Spleen (tissue), 11 donors: ENCODE measurements around the gene CMKLR1. TPM values are rescaled to one million over a fixed set of nuclear protein-coding genes. Genes with fewer than 3 reads are reported as not detected.

Source experiments
- DNase-seq: peaks from one replicate; pipeline ENCODE4 v3.0.0-alpha.2; 2020
- H3K27ac ChIP-seq, 8 donors: fragments of 200-600 bp; sonication (generic) in 7 of 8; 1 replicate in 4 of 8; 2 replicates in 4 of 8; pipeline versions ENCODE4 v1.5.0 to v1.8.0; 2016 to 2021; ENCODE audit warnings: inconsistent platforms in 4 of 8, mild to moderate bottlenecking in 4 of 8, moderate library complexity in 1 of 8
- H3K27me3 ChIP-seq, 7 donors: fragments of 200-600 bp; sonication (generic) in 6 of 7; replicated peaks in 1 of 7; 1 replicate in 4 of 7; 2 replicates in 3 of 7; pipeline versions ENCODE4 v1.5.0 to v1.8.0; 2016 to 2021; ENCODE audit warnings: inconsistent platforms in 3 of 7, mild to moderate bottlenecking in 1 of 7
- H3K36me3 ChIP-seq, 6 donors: fragments of 200-600 bp; sonication (generic) in 5 of 6; 1 replicate in 4 of 6; 2 replicates in 2 of 6; pipeline versions ENCODE4 v1.5.0 to v1.8.0; 2016 to 2021; ENCODE audit warnings: inconsistent platforms in 2 of 6
- H3K4me1 ChIP-seq, 6 donors: fragments of 200-600 bp; sonication (generic) in 5 of 6; 1 replicate in 3 of 6; 2 replicates in 3 of 6; pipeline versions ENCODE4 v1.5.0 to v1.8.0; 2016 to 2021; ENCODE audit warnings: inconsistent platforms in 3 of 6
- H3K4me3 ChIP-seq, 8 donors: fragments of 200-600 bp; sonication (generic) in 7 of 8; 1 replicate in 4 of 8; 2 replicates in 4 of 8; pipeline versions ENCODE4 v1.5.0 to v1.8.0; 2016 to 2021; ENCODE audit warnings: inconsistent platforms in 4 of 8, mild to moderate bottlenecking in 4 of 8, moderate library complexity in 2 of 8
- H3K9me3 ChIP-seq, 8 donors: fragments of 200-600 bp; sonication (generic) in 7 of 8; 1 replicate in 4 of 8; 2 replicates in 4 of 8; pipeline versions ENCODE4 v1.5.0 to v1.8.0; 2016 to 2021; ENCODE audit warnings: inconsistent platforms in 4 of 8
- CTCF ChIP-seq, 11 experiments: fragments of 200-600 bp in 7 of 11; fragments of 450-650 bp in 4 of 11; sonication (generic) in 4 of 11; IDR thresholded peaks in 8 of 11; conservative IDR thresholded peaks in 3 of 11; 1 replicate in 7 of 11; 2 replicates in 4 of 11; pipeline versions ENCODE4 v1.4.0 to v1.8.0; 2016 to 2021; ENCODE audit warnings: antibody characterized with exemption in 11 of 11, inconsistent platforms in 4 of 11, mild to moderate bottlenecking in 1 of 11
- POLR2A ChIP-seq, 3 donors: fragments of 450-650 bp; IDR thresholded peaks; one replicate each; pipeline ENCODE4 v1.5.1; 2017; ENCODE audit warnings: antibody characterized with exemption in 3 of 3, mild to moderate bottlenecking in 1 of 3
- POLR2AphosphoS5 ChIP-seq, 3 donors: sonication (generic); formaldehyde crosslinking; IDR thresholded peaks; one replicate each; pipeline ENCODE4 v1.5.1; 2017; ENCODE audit warnings: antibody characterized with exemption in 3 of 3
- WGBS, 5 donors: extraction: QIAGEN DNeasy Blood & Tissue Kit in 3 of 5; methylation state at CpG; one replicate each; pipeline versions ENCODE4 v1.1.5 to v1.1.7; 2013 to 2018; 5-methylcytosine and 5-hydroxymethylcytosine counted together
- intact Hi-C: fragments of 100-400 bp; cut with DNase I; formaldehyde crosslinking; loops from one replicate; pipeline ENCODE4 v1.15.0; 2023; ENCODE audit warnings: low total_unique reads
- polyA plus RNA-seq, 3 donors: library from polyadenylated mRNA; stranded (reverse); fragments of 200-250 nt; gene quantifications; one replicate each; pipeline ENCODE4 v1.2.1, GENCODE V29; 2013
- total RNA-seq, 7 donors: library from RNA; depleted of rRNA in 3 of 7; stranded (reverse); fragments of >200 nt in 3 of 7; fragmentation: NEBNext Ultra II Directional in 4 of 7; extraction: Animal tissue kit (Norgen Biotek cat#: 25700) in 4 of 7; gene quantifications; one replicate each; pipeline versions ENCODE4 v1.1.0 to v1.2.1, GENCODE V29; 2016 to 2021
- donor health status: healthy with polysubstance abuse.
- donor health status: DM: no; HTN: no; CAD: no; lungs with moderate emphysema.
- donor health status: DM: no; HTN: no; CAD: no.
- donor health status: Bipolar disorder and iron deficiency.
- donor health status: healthy.
- donor health status: DM: no; HTN: no; CAD: no.
- donor health status: DM: yes; HTN: yes; CAD: no.

Gene CMKLR1
- total and polyA plus RNA-seq, 10 donors = 6.3 to 118 (median 75.4) TPM

- no peak for DNase-seq
- 83 to 91% (median 86%) methylated on average over 10 of the region's 10 CpGs for WGBS, 5 donors
- H3K27ac ChIP-seq = peak overlapping the region in 1 of 8 donors; percentile 7
- H3K4me1 ChIP-seq = peaks cover 16 to 65% (median 42%) of the 10 kb centered on the region in 6 donors
- H3K4me3 ChIP-seq = no peak overlapping the region
- H3K9me3 ChIP-seq = no peaks in the 10 kb centered on the region
- peaks cover 0 to 29% (median 0%) of the 10 kb centered on the region in 7 donors for H3K27me3 ChIP-seq
- TF ChIP-seq CTCF (IDR thresholded peaks at IDR 0.05 in 8 of 11, conservative IDR thresholded peaks at IDR 0.05 in 3 of 11) (no peak), POLR2A (IDR thresholded peaks at IDR 0.05) (no peak), POLR2AphosphoS5 (IDR thresholded peaks at IDR 0.05) (no peak)
- H3K36me3 ChIP-seq = peaks cover 0 to 4% (median 0%) of the 10 kb centered on the region in 6 donors
- intact Hi-C loops = no loop called here
Measured at GRCh38 chr12:108308395-108309085, 30.6 kb downstream of the CMKLR1 start.

GRCh38 chr12:108307006-108307405, 32.1 kb downstream of the CMKLR1 start:
- Histone ChIP-seq H3K9me3 (no peaks in the 10 kb centered on the region), H3K4me3 (no peak overlapping the region), H3K27me3 (peaks cover 0 to 43% (median 0%) of the 10 kb centered on the region in 7 donors), H3K4me1 (peaks cover 19 to 65% (median 37%) of the 10 kb centered on the region in 6 donors), H3K36me3 (peaks cover 0 to 4% (median 0%) of the 10 kb centered on the region in 6 donors), H3K27ac (peak overlapping the region in 3 of 8 donors; percentile 57 to 63 (median 62))
- WGBS, 5 donors = 68 to 75% (median 72%) methylated on average over 7 of the region's 7 CpGs
- TF ChIP-seq CTCF (IDR thresholded peaks at IDR 0.05 in 8 of 11, conservative IDR thresholded peaks at IDR 0.05 in 3 of 11) (no peak), POLR2A (IDR thresholded peaks at IDR 0.05) (no peak), POLR2AphosphoS5 (IDR thresholded peaks at IDR 0.05) (no peak)
- no peak for DNase-seq
- intact Hi-C loops = no loop called here

GRCh38 chr12:108306506-108306905, 32.6 kb downstream of the CMKLR1 start:
- Histone ChIP-seq H3K4me1 (peaks cover 19 to 65% (median 36%) of the 10 kb centered on the region in 6 donors), H3K4me3 (no peak overlapping the region), H3K27me3 (peaks cover 0 to 48% (median 0%) of the 10 kb centered on the region in 7 donors), H3K9me3 (no peaks in the 10 kb centered on the region), H3K36me3 (peaks cover 0 to 4% (median 0%) of the 10 kb centered on the region in 6 donors), H3K27ac (peak overlapping the region in 4 of 8 donors; percentile 30 to 63 (median 60))
- TF ChIP-seq CTCF (IDR thresholded peaks at IDR 0.05 in 8 of 11, conservative IDR thresholded peaks at IDR 0.05 in 3 of 11) (no peak), POLR2AphosphoS5 (IDR thresholded peaks at IDR 0.05) (no peak), POLR2A (IDR thresholded peaks at IDR 0.05) (no peak)
- 83 to 92% (median 88%) methylated on average over 3 of the region's 3 CpGs for WGBS, 5 donors
- intact Hi-C loops = no loop called here
- no peak for DNase-seq

GRCh38 chr12:108305991-108306501, 33.1 kb downstream of the CMKLR1 start:
- Histone ChIP-seq H3K27ac (peak overlapping the region in 6 of 8 donors; percentile 20 to 63 (median 48)), H3K4me3 (peak overlapping the region in 1 of 8 donors; percentile 2), H3K9me3 (no peaks in the 10 kb centered on the region), H3K36me3 (peaks cover 0 to 4% (median 0%) of the 10 kb centered on the region in 6 donors), H3K27me3 (peaks cover 0 to 50% (median 0%) of the 10 kb centered on the region in 7 donors), H3K4me1 (peaks cover 19 to 68% (median 36%) of the 10 kb centered on the region in 6 donors)
- intact Hi-C loops = no loop called here
- WGBS, 5 donors = 29 to 55% (median 41%) methylated on average over 10 of the region's 10 CpGs
- DNase-seq = no peak
- TF ChIP-seq CTCF (IDR thresholded peaks at IDR 0.05 in 8 of 11, conservative IDR thresholded peaks at IDR 0.05 in 3 of 11) (no peak), POLR2AphosphoS5 (IDR thresholded peaks at IDR 0.05) (peak in 2 of 3 donors; percentile 33 to 60), POLR2A (IDR thresholded peaks at IDR 0.05) (no peak)
